Activated T-cell treated with anti-CD3 and anti-CD28 coated beads, Interleukin-2, amount 50 U/mL, for 4 hours (primary cell): ENCODE measurements around the gene OOSP4B. TPM values are rescaled to one million over a fixed set of nuclear protein-coding genes. Genes with fewer than 3 reads are reported as not detected.
"Not testable (repeated sequence)": the region's sequence is repeated elsewhere in the genome, so short reads cannot be mapped to it uniquely, and the experiment has no call there.

Source experiments
- ATAC-seq, 2 donors: fragments of 200-7000 bp; cut with Tn5 transposase; one replicate each; pipeline ENCODE4 v1.10.0; 2021
- DNase-seq: peaks from one replicate; pipeline ENCODE4 v3.0.0-alpha.2; 2020
- H3K27me3 Mint-ChIP-seq: one replicate; pipeline ENCODE4 v1.8.0; 2021; ENCODE audit warnings: low read depth, mixed read lengths
- H3K36me3 Mint-ChIP-seq: one replicate; pipeline ENCODE4 v1.8.0; 2022; ENCODE audit warnings: mixed read lengths; ENCODE audit not compliant: insufficient read depth
- H3K4me1 Mint-ChIP-seq: one replicate; pipeline ENCODE4 v1.8.0; 2021; ENCODE audit warnings: low read depth, mixed read lengths
- H3K4me3 Mint-ChIP-seq: one replicate; pipeline ENCODE4 v1.8.0; 2021; ENCODE audit warnings: mild to moderate bottlenecking, moderate library complexity, mixed read lengths
- H3K9me3 Mint-ChIP-seq: one replicate; pipeline ENCODE4 v1.8.0; 2021; ENCODE audit warnings: mixed read lengths
- total RNA-seq, 3 donors: library from RNA; stranded (reverse); gene quantifications; one replicate each; pipeline ENCODE4 v1.2.1, GENCODE V29; 2021

Gene OOSP4B
- total RNA-seq, 3 donors from 2014 or later = not detected

GRCh38 chr11:60020376-60020775, 3.4 kb downstream of the OOSP4B start:
- DNase-seq, H3K27me3 Mint-ChIP-seq: not testable (repeated sequence)

GRCh38 chr11:60029015-60029632, 12.1 kb downstream of the OOSP4B start:
- Mint-ChIP-seq H3K9me3 (no peaks in the 10 kb centered on the region), H3K27me3 (no peaks in the 10 kb centered on the region), H3K4me3 (no peak overlapping the region), H3K36me3 (no peaks in the 10 kb centered on the region), H3K4me1 (no peaks in the 10 kb centered on the region)
- ATAC-seq (no peak), DNase-seq (no peak)

More at GRCh38 chr11:60020376-60020775, 3.4 kb downstream of the OOSP4B start:
- not testable (repeated sequence) for ATAC-seq, H3K36me3 Mint-ChIP-seq, H3K4me1 Mint-ChIP-seq, H3K9me3 Mint-ChIP-seq, H3K4me3 Mint-ChIP-seq

GRCh38 chr11:60040109-60040508, 23.1 kb downstream of the OOSP4B start, which contains the start of gene OOSP2:
Gene OOSP2, plus strand, starts transcription at chr11:60040409. Its CDS starts 51 bp downstream, at chr11:60040460.
- H3K4me1 Mint-ChIP-seq = no peaks in the 10 kb centered on the region
- DNase-seq = no peak
- H3K9me3 Mint-ChIP-seq = no peaks in the 10 kb centered on the region
- no peaks in the 10 kb centered on the region for H3K36me3 Mint-ChIP-seq
- H3K4me3 Mint-ChIP-seq = no peak within 1 kb of the TSS
- ATAC-seq = no peak
- H3K27me3 Mint-ChIP-seq = peaks cover 8% of the 10 kb centered on the region

- not testable (repeated sequence) for ATAC-seq, H3K36me3 Mint-ChIP-seq, H3K27me3 Mint-ChIP-seq, DNase-seq, H3K4me1 Mint-ChIP-seq, H3K9me3 Mint-ChIP-seq, H3K4me3 Mint-ChIP-seq
Measured at GRCh38 chr11:60050422-60050821, 33.4 kb downstream of the OOSP4B start.

- not testable (repeated sequence) for H3K4me1 Mint-ChIP-seq, ATAC-seq, H3K27me3 Mint-ChIP-seq, H3K9me3 Mint-ChIP-seq, DNase-seq, H3K4me3 Mint-ChIP-seq, H3K36me3 Mint-ChIP-seq
Measured at GRCh38 chr11:60050839-60051238, 33.9 kb downstream of the OOSP4B start.

- DNase-seq = no peak
- H3K4me1 Mint-ChIP-seq = no peaks in the 10 kb centered on the region
- ATAC-seq = no peak
- no peak within 1 kb of the TSS for H3K4me3 Mint-ChIP-seq
- peaks cover 4% of the 10 kb centered on the region for H3K9me3 Mint-ChIP-seq
- H3K36me3 Mint-ChIP-seq = no peaks in the 10 kb centered on the region
- H3K27me3 Mint-ChIP-seq = peaks cover 8% of the 10 kb centered on the region
Measured at GRCh38 chr11:60056349-60056969, 39.5 kb downstream of the OOSP4B start, which contains the start of gene MS4A3. Gene MS4A3, plus strand, starts transcription at chr11:60056665. Its CDS starts 4,496 bp downstream, at chr11:60061161.

- no peak for DNase-seq
- H3K36me3 Mint-ChIP-seq = no peaks in the 10 kb centered on the region
- peaks cover 8% of the 10 kb centered on the region for H3K27me3 Mint-ChIP-seq
- ATAC-seq = no peak
- no peak overlapping the region for H3K4me3 Mint-ChIP-seq
- H3K4me1 Mint-ChIP-seq = no peaks in the 10 kb centered on the region
- peaks cover 4% of the 10 kb centered on the region for H3K9me3 Mint-ChIP-seq
Measured at GRCh38 chr11:60059052-60059451, 42.1 kb downstream of the OOSP4B start.

GRCh38 chr11:60059521-60060240, 42.7 kb downstream of the OOSP4B start:
- H3K4me3 Mint-ChIP-seq = no peak overlapping the region
- H3K36me3 Mint-ChIP-seq = no peaks in the 10 kb centered on the region
- DNase-seq (no peak), ATAC-seq (no peak)
- peaks cover 8% of the 10 kb centered on the region for H3K27me3 Mint-ChIP-seq
- no peaks in the 10 kb centered on the region for H3K4me1 Mint-ChIP-seq
- H3K9me3 Mint-ChIP-seq = peaks cover 4% of the 10 kb centered on the region

GRCh38 chr11:60064111-60064510, 47.1 kb downstream of the OOSP4B start:
- Mint-ChIP-seq H3K36me3 (no peaks in the 10 kb centered on the region), H3K4me3 (no peak overlapping the region), H3K9me3 (peaks cover 4% of the 10 kb centered on the region), H3K4me1 (no peaks in the 10 kb centered on the region), H3K27me3 (peaks cover 2% of the 10 kb centered on the region)
- ATAC-seq (no peak), DNase-seq (no peak)

- ATAC-seq (no peak), DNase-seq (no peak)
- no peaks in the 10 kb centered on the region for H3K36me3 Mint-ChIP-seq
- no peaks in the 10 kb centered on the region for H3K27me3 Mint-ChIP-seq
- no peak overlapping the region for H3K4me3 Mint-ChIP-seq
- no peaks in the 10 kb centered on the region for H3K9me3 Mint-ChIP-seq
- H3K4me1 Mint-ChIP-seq = no peaks in the 10 kb centered on the region
Measured at GRCh38 chr11:60065801-60066200, 48.8 kb downstream of the OOSP4B start.

GRCh38 chr11:60069450-60069849, 52.5 kb downstream of the OOSP4B start:
- no peaks in the 10 kb centered on the region for H3K9me3 Mint-ChIP-seq
- H3K27me3 Mint-ChIP-seq = no peaks in the 10 kb centered on the region
- H3K36me3 Mint-ChIP-seq = no peaks in the 10 kb centered on the region
- no peaks in the 10 kb centered on the region for H3K4me1 Mint-ChIP-seq
- ATAC-seq (no peak), DNase-seq (no peak)
- H3K4me3 Mint-ChIP-seq = no peak overlapping the region

GRCh38 chr11:60071644-60072043, 54.7 kb downstream of the OOSP4B start:
- not testable (repeated sequence) for H3K4me1 Mint-ChIP-seq, H3K4me3 Mint-ChIP-seq, DNase-seq, H3K36me3 Mint-ChIP-seq, H3K27me3 Mint-ChIP-seq, ATAC-seq, H3K9me3 Mint-ChIP-seq

GRCh38 chr11:60077216-60077817, 60.3 kb downstream of the OOSP4B start:
- Mint-ChIP-seq H3K4me1 (no peaks in the 10 kb centered on the region), H3K9me3 (peaks cover 10% of the 10 kb centered on the region), H3K36me3 (no peaks in the 10 kb centered on the region), H3K4me3 (no peak overlapping the region), H3K27me3 (peaks cover 7% of the 10 kb centered on the region)
- no peak for ATAC-seq
- DNase-seq = no peak

GRCh38 chr11:60077981-60078380, 61.0 kb downstream of the OOSP4B start:
- H3K27me3 Mint-ChIP-seq = peaks cover 7% of the 10 kb centered on the region
- no peak for ATAC-seq
- no peak for DNase-seq
- no peak overlapping the region for H3K4me3 Mint-ChIP-seq
- no peaks in the 10 kb centered on the region for H3K36me3 Mint-ChIP-seq
- H3K9me3 Mint-ChIP-seq = peaks cover 10% of the 10 kb centered on the region
- no peaks in the 10 kb centered on the region for H3K4me1 Mint-ChIP-seq
